Liver (tissue), 3 donors: ENCODE measurements around the gene TBC1D1.

Experiments
- ATF3 ChIP-seq: IDR thresholded peaks from 2 replicates; pipeline ENCODE4 v1.6.1; 2016; ENCODE audit warnings: antibody characterized with exemption
- CTCF ChIP-seq: fragments of 150-350 bp; IDR thresholded peaks from 2 replicates; pipeline ENCODE4 v1.5.1; 2017; ENCODE audit warnings: improper control_type of control experiment, low read depth, low read length; ENCODE audit not compliant: missing input control
- MAX ChIP-seq: IDR thresholded peaks from 2 replicates; pipeline ENCODE4 v1.6.1; 2016; ENCODE audit warnings: antibody characterized with exemption
- ZBTB33 ChIP-seq: IDR thresholded peaks from 2 replicates; pipeline ENCODE4 v1.6.1; 2016; ENCODE audit warnings: antibody characterized with exemption
- donor health status: healthy.
- donor health status: healthy.

GRCh38 chr4:37885496-37885895 is 5.4 kb upstream of the TBC1D1 start:
- TF ChIP-seq CTCF, result no peak
- no peak for TF ChIP-seq ATF3
- no peak for TF ChIP-seq ZBTB33
- TF ChIP-seq MAX, result no peak
